MM.1S (cell line): Measurements from ENCODE around the gene FDPS.

Source experiments
- DNase-seq: peaks from one replicate; pipeline ENCODE4 v3.0.0-alpha.2; 2015
- H2AFZ ChIP-seq: fragments of 300-600 bp; sonication (generic); 2 replicates; pipeline ENCODE4 v1.6.0; 2016; ENCODE audit warnings: antibody characterized with exemption, low read length
- H3F3A ChIP-seq: fragments of 300-600 bp; sonication (generic); 2 replicates; pipeline ENCODE4 v1.6.1; 2016; ENCODE audit warnings: mild to moderate bottlenecking, antibody characterized with exemption, low read length, moderate library complexity, mixed read lengths; ENCODE audit not compliant: insufficient read depth
- H3K27ac ChIP-seq: fragments of 300-600 bp; sonication (generic); 2 replicates; pipeline ENCODE4 v1.5.1; 2016; ENCODE audit warnings: mild to moderate bottlenecking, low read length
- H3K27me3 ChIP-seq: fragments of 300-600 bp; sonication (generic); replicated peaks from 2 replicates; pipeline ENCODE4 v1.6.0; 2016; ENCODE audit warnings: low read length; ENCODE audit not compliant: insufficient read depth
- H3K36me3 ChIP-seq: fragments of 300-600 bp; sonication (generic); replicated peaks from 2 replicates; pipeline ENCODE4 v1.6.1; 2016; ENCODE audit warnings: mild to moderate bottlenecking, low read length, mixed read lengths; ENCODE audit not compliant: insufficient read depth
- H3K4me1 ChIP-seq: fragments of 300-600 bp; sonication (generic); 2 replicates; pipeline ENCODE4 v1.6.1; 2016; ENCODE audit warnings: low read length, mixed read lengths
- H3K4me2 ChIP-seq: fragments of 300-600 bp; sonication (generic); 2 replicates; pipeline ENCODE4 v1.6.0; 2016; ENCODE audit warnings: low read depth, low read length
- H3K4me3 ChIP-seq: fragments of 300-600 bp; sonication (generic); 2 replicates; pipeline ENCODE4 v1.5.1; 2016; ENCODE audit warnings: low read length, mixed read lengths
- H3K79me2 ChIP-seq: fragments of 300-600 bp; sonication (generic); 2 replicates; pipeline ENCODE4 v1.6.1; 2016; ENCODE audit warnings: mixed run types, low read length, mixed read lengths
- H3K9ac ChIP-seq: fragments of 300-600 bp; sonication (generic); 2 replicates; pipeline ENCODE4 v1.6.1; 2016; ENCODE audit warnings: low read length, mixed read lengths
- H3K9me2 ChIP-seq: fragments of 300-600 bp; sonication (generic); replicated peaks from 2 replicates; pipeline ENCODE4 v1.6.1; 2016; ENCODE audit warnings: mild to moderate bottlenecking, low read length, mixed read lengths; ENCODE audit not compliant: insufficient read depth
- H3K9me3 ChIP-seq: fragments of 300-600 bp; sonication (generic); replicated peaks from 2 replicates; pipeline ENCODE4 v1.6.1; 2016; ENCODE audit warnings: mild to moderate bottlenecking, low read length, mixed read lengths; ENCODE audit not compliant: insufficient read depth
- H4K20me1 ChIP-seq: fragments of 300-600 bp; sonication (generic); 2 replicates; pipeline ENCODE4 v1.6.1; 2016; ENCODE audit warnings: mild to moderate bottlenecking, low read length, moderate library complexity, mixed read lengths; ENCODE audit not compliant: insufficient read depth
- CTCF ChIP-seq: fragments of 300-600 bp; sonication (generic); IDR thresholded peaks from 2 replicates; pipeline ENCODE4 v1.5.1; 2016; ENCODE audit warnings: antibody characterized with exemption, low read length, mixed read lengths
- EZH2 ChIP-seq: fragments of 300-600 bp; sonication (generic); optimal IDR thresholded peaks from 2 replicates; pipeline ENCODE3; 2017; ENCODE audit warnings: low read depth, mild to moderate bottlenecking, antibody characterized with exemption, low read length, mixed read lengths
- EZH2phosphoT487 ChIP-seq: fragments of 300-600 bp; sonication (generic); IDR thresholded peaks from 2 replicates; pipeline ENCODE4 v1.6.1; 2018; ENCODE audit warnings: antibody characterized with exemption, low read length

Gene FDPS

GRCh38 chr1:155322953-155323728 lies 14.5 kb downstream of the FDPS start:
- H4K20me1 ChIP-seq: no peaks in the 10 kb centered on the region
- no peaks in the 10 kb centered on the region for H3K9me3 ChIP-seq
- no peaks in the 10 kb centered on the region for H3K79me2 ChIP-seq
- 0 out of 2 replicates have a peak, but pooled peaks cover 5% of the 10 kb centered on the region for H3K36me3 ChIP-seq
- peak overlapping the region; percentile 72; the same call in 1 of the 2 replicates for H3K27ac ChIP-seq
- H3K4me1 ChIP-seq: 0 out of 2 replicates have a peak, but pooled peaks cover 7% of the 10 kb centered on the region
- H3F3A ChIP-seq: peaks cover 47% of the 10 kb centered on the region
- DNase-seq: peak; percentile 92
- peak overlapping the region; percentile 100 for H2AFZ ChIP-seq
- no peaks in the 10 kb centered on the region for H3K27me3 ChIP-seq
- H3K9ac ChIP-seq: peak overlapping the region; percentile 74; the same call in 1 of the 2 replicates
- TF ChIP-seq EZH2 (no peak), CTCF (peak; percentile 98)
- H3K9me2 ChIP-seq: no peaks in the 10 kb centered on the region
- peak overlapping the region; percentile 93 for H3K4me3 ChIP-seq
- peak overlapping the region; percentile 99 for H3K4me2 ChIP-seq

GRCh38 chr1:155323729-155324036 lies 15.0 kb downstream of the FDPS start:
- Histone ChIP-seq H3K79me2 (no peaks in the 10 kb centered on the region), H3K36me3 (no peaks in the 10 kb centered on the region), H3K9ac (peak overlapping the region; percentile 74), H3K27ac (peak overlapping the region; percentile 72), H3K9me3 (no peaks in the 10 kb centered on the region), H3K4me2 (peak overlapping the region; percentile 99), H2AFZ (peak overlapping the region; percentile 100), H3K4me3 (peak overlapping the region; percentile 93), H4K20me1 (no peaks in the 10 kb centered on the region), H3F3A (peaks cover 46% of the 10 kb centered on the region), H3K4me1 (0 out of 2 replicates have a peak, but pooled peaks cover 7% of the 10 kb centered on the region), H3K27me3 (no peaks in the 10 kb centered on the region), H3K9me2 (no peaks in the 10 kb centered on the region)
- peak; percentile 95 for DNase-seq
- TF ChIP-seq CTCF (no peak), EZH2 (no peak), EZH2phosphoT487 (no peak)

GRCh38 chr1:155324037-155324716 lies 15.5 kb downstream of the FDPS start:
- no peak for TF ChIP-seq CTCF
- TF ChIP-seq EZH2phosphoT487: no peak
- no peak for TF ChIP-seq EZH2
- H3K9ac ChIP-seq: peak overlapping the region; percentile 74
- DNase-seq: peak; percentile 97
- H4K20me1 ChIP-seq: no peaks in the 10 kb centered on the region
- H3K27me3 ChIP-seq: no peaks in the 10 kb centered on the region
- H3K9me3 ChIP-seq: no peaks in the 10 kb centered on the region
- H3K4me2 ChIP-seq: peak overlapping the region; percentile 99
- H3F3A ChIP-seq: peaks cover 42% of the 10 kb centered on the region
- peak overlapping the region; percentile 72 for H3K27ac ChIP-seq
- peak overlapping the region; percentile 100 for H2AFZ ChIP-seq
- H3K4me3 ChIP-seq: peak overlapping the region; percentile 93
- 0 out of 2 replicates have a peak, but pooled peaks cover 7% of the 10 kb centered on the region for H3K4me1 ChIP-seq
- no peaks in the 10 kb centered on the region for H3K79me2 ChIP-seq
- no peaks in the 10 kb centered on the region for H3K9me2 ChIP-seq
- no peaks in the 10 kb centered on the region for H3K36me3 ChIP-seq
